H9 (cell line): ENCODE measurements around the gene MYOZ3. TPM values are rescaled to one million over a fixed set of nuclear protein-coding genes. Genes with fewer than 3 reads are reported as not detected.

Experiments
- DNase-seq: peaks from one replicate; pipeline ENCODE4 v3.0.0-alpha.2; 2017
- H2AFZ ChIP-seq: one replicate; pipeline ENCODE4 v1.6.1; 2013; ENCODE audit warnings: mild to moderate bottlenecking, low read length, control low read depth, moderate library complexity
- H2AK5ac ChIP-seq: 2 replicates; pipeline ENCODE4 v1.6.1; 2013; ENCODE audit warnings: low read length, control low read depth, mixed read lengths; ENCODE audit not compliant: insufficient read length
- H2BK120ac ChIP-seq: one replicate; pipeline ENCODE4 v1.6.1; 2013; ENCODE audit warnings: low read depth, mild to moderate bottlenecking, low read length, control low read depth, inconsistent platforms; ENCODE audit not compliant: poor library complexity, severe bottlenecking
- H2BK12ac ChIP-seq: 2 replicates; pipeline ENCODE4 v1.6.1; 2013; ENCODE audit warnings: low read length, control low read depth, mixed read lengths, low read depth; ENCODE audit not compliant: insufficient read length
- H2BK15ac ChIP-seq: 2 replicates; pipeline ENCODE4 v1.6.1; 2013; ENCODE audit warnings: low read depth, low read length, control low read depth
- H2BK20ac ChIP-seq: one replicate; pipeline ENCODE4 v1.6.1; 2013; ENCODE audit warnings: low read depth, mild to moderate bottlenecking, low read length, control low read depth, inconsistent platforms; ENCODE audit not compliant: poor library complexity, severe bottlenecking
- H2BK5ac ChIP-seq: 2 replicates; pipeline ENCODE4 v1.6.1; 2013; ENCODE audit warnings: low read length, control low read depth, mixed read lengths; ENCODE audit not compliant: insufficient read length
- H3K14ac ChIP-seq: 2 replicates; pipeline ENCODE4 v1.6.1; 2013; ENCODE audit warnings: low read length, control low read depth; ENCODE audit not compliant: insufficient read depth
- H3K18ac ChIP-seq: 2 replicates; pipeline ENCODE4 v1.6.1; 2013; ENCODE audit warnings: low read depth, mild to moderate bottlenecking, mixed read lengths, low read length, control low read depth; ENCODE audit not compliant: insufficient read length
- H3K23ac ChIP-seq: 2 replicates; pipeline ENCODE4 v1.6.1; 2013; ENCODE audit warnings: low read length, control low read depth, mixed read lengths, low read depth; ENCODE audit not compliant: insufficient read length
- H3K23me2 ChIP-seq: 2 replicates; pipeline ENCODE4 v1.6.1; 2013; ENCODE audit warnings: low read depth, mild to moderate bottlenecking, mixed read lengths, low read length, control low read depth; ENCODE audit not compliant: insufficient read length, poor library complexity, severe bottlenecking
- H3K27ac ChIP-seq: 2 replicates; pipeline ENCODE4 v1.5.1; 2013; ENCODE audit warnings: low read length, control low read depth, mixed read lengths, low read depth; ENCODE audit not compliant: insufficient read length
- H3K27me3 ChIP-seq: 2 replicates; pipeline ENCODE4 v1.6.1; 2013; ENCODE audit warnings: low read length, control low read depth, inconsistent platforms; ENCODE audit not compliant: insufficient read depth
- H3K4ac ChIP-seq: 2 replicates; pipeline ENCODE4 v1.6.1; 2013; ENCODE audit warnings: low read depth, mild to moderate bottlenecking, control low read depth, inconsistent platforms, low read length, moderate library complexity
- H3K4me1 ChIP-seq: 2 replicates; pipeline ENCODE4 v1.6.1; 2013; ENCODE audit warnings: low read length, control low read depth, inconsistent platforms; ENCODE audit not compliant: insufficient read depth
- H3K4me2 ChIP-seq: 2 replicates; pipeline ENCODE4 v1.6.1; 2013; ENCODE audit warnings: low read length, control low read depth, mixed read lengths; ENCODE audit not compliant: insufficient read length, insufficient read depth
- H3K56ac ChIP-seq: 2 replicates; pipeline ENCODE4 v1.6.1; 2013; ENCODE audit warnings: low read depth, mild to moderate bottlenecking, mixed read lengths, low read length, control low read depth; ENCODE audit not compliant: insufficient read length
- H3K79me1 ChIP-seq: 2 replicates; pipeline ENCODE4 v1.6.1; 2013; ENCODE audit warnings: low read depth, mild to moderate bottlenecking, moderate library complexity, low read length, control low read depth, inconsistent platforms; ENCODE audit not compliant: insufficient read depth, poor library complexity, severe bottlenecking
- H3K79me2 ChIP-seq: 2 replicates; pipeline ENCODE4 v1.6.1; 2013; ENCODE audit warnings: low read length, control low read depth, inconsistent platforms; ENCODE audit not compliant: insufficient read depth
- H3K9ac ChIP-seq: 2 replicates; pipeline ENCODE4 v1.6.1; 2013; ENCODE audit warnings: low read length, control low read depth, mixed read lengths; ENCODE audit not compliant: insufficient read length; ENCODE audit errors: extremely low read depth
- H3K9me3 ChIP-seq: one replicate; pipeline ENCODE4 v1.6.1; 2013; ENCODE audit warnings: low read depth, low read length, inconsistent platforms; ENCODE audit not compliant: control insufficient read depth
- H3T11ph ChIP-seq: one replicate; pipeline ENCODE4 v1.6.1; 2013; ENCODE audit warnings: mild to moderate bottlenecking, low read length, control low read depth, inconsistent platforms
- H4K20me1 ChIP-seq: one replicate; pipeline ENCODE4 v1.6.1; 2013; ENCODE audit not compliant: control insufficient read depth, insufficient read length, insufficient read depth
- H4K5ac ChIP-seq: 2 replicates; pipeline ENCODE4 v1.6.1; 2013; ENCODE audit warnings: low read depth, mild to moderate bottlenecking, mixed read lengths, low read length, control low read depth; ENCODE audit not compliant: insufficient read length
- H4K8ac ChIP-seq: replicated peaks from 2 replicates; pipeline ENCODE4 v1.6.1; 2013; ENCODE audit warnings: low read length, control low read depth, mixed read lengths, low read depth; ENCODE audit not compliant: insufficient read length
- H4K91ac ChIP-seq: 2 replicates; pipeline ENCODE4 v1.6.1; 2013; ENCODE audit warnings: low read depth, mild to moderate bottlenecking, moderate library complexity, mixed read lengths, low read length, control low read depth; ENCODE audit not compliant: insufficient read length
- H3K27ac Mint-ChIP-seq, 3 experiments: 2 replicates in 2 of 3; 3 replicates in 1 of 3; pipeline ENCODE4 v1.8.0; 2020 to 2021; ENCODE audit warnings: mixed read lengths in 3 of 3, mild to moderate bottlenecking in 1 of 3, moderate library complexity in 1 of 3
- H3K27me3 Mint-ChIP-seq: 2 replicates; pipeline ENCODE4 v1.8.0; 2021; ENCODE audit warnings: low read depth, mild to moderate bottlenecking, moderate library complexity, mixed read lengths
- H3K36me3 Mint-ChIP-seq, 3 experiments: 2 replicates in 2 of 3; 3 replicates in 1 of 3; pipeline ENCODE4 v1.8.0; 2020 to 2021; ENCODE audit warnings: low read depth in 3 of 3, mixed read lengths in 3 of 3; ENCODE audit not compliant: insufficient read depth in 1 of 3
- H3K4me1 Mint-ChIP-seq, 2 experiments: 2 replicates each; pipeline ENCODE4 v1.8.0; 2020; ENCODE audit warnings: mixed read lengths in 2 of 2
- H3K4me3 Mint-ChIP-seq, 2 experiments: 2 replicates in 1 of 2; 3 replicates in 1 of 2; pipeline ENCODE4 v1.8.0; 2020 to 2021; ENCODE audit warnings: mild to moderate bottlenecking in 2 of 2, mixed read lengths in 2 of 2, moderate library complexity in 1 of 2
- H3K9me3 Mint-ChIP-seq, 2 experiments: 2 replicates in 1 of 2; 3 replicates in 1 of 2; pipeline ENCODE4 v1.8.0; 2020; ENCODE audit warnings: mild to moderate bottlenecking in 2 of 2, mixed read lengths in 2 of 2, moderate library complexity in 1 of 2
- WGBS: extraction: QIAGEN DNeasy Blood & Tissue Kit; methylation state at CpG from one replicate; pipeline ENCODE4 v1.1.7; 2013; ENCODE audit warnings: missing lambda C conversion rate, low lambda C conversion rate, mixed read lengths; ENCODE audit not compliant: insufficient read length; ENCODE audit errors: extremely low coverage; 5-methylcytosine and 5-hydroxymethylcytosine counted together
- total RNA-seq: library from RNA; stranded (reverse); gene quantifications from 2 replicates; pipeline ENCODE4 v1.2.1, GENCODE V29; 2021
- TF ChIP-seq, protein P1 (sequence below): fragments of 200-600 bp; sonication (generic); conservative IDR thresholded peaks from 3 replicates; pipeline ENCODE4 v1.8.0; 2021; ENCODE audit warnings: antibody characterized with exemption, mild to moderate bottlenecking

The MYOZ3 gene
- total RNA-seq, 1 experiment from 2014 or later, result 18.1 TPM

DNA sequence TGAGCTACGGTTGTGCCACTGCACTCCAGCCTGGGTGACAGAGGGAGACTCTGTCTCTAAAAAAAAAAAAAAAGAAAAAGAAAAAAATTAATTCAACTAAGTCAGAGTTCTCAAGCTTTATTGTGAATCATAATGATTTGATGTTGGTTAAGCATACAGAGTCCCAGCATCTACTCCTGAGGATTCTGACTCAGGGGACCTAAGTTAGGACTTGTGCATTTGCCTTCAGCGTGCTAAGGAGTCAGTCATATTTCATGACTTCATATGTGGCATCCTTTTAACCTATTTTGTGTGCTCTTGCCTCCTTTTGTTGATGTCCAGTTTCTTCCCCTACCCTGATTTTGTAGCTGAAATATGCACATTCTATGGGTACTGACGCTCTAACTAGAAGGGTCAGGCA, 2.9 kb downstream of the MYOZ3 start:
- H3K18ac ChIP-seq, result no peak overlapping the region
- H3K9me3 Mint-ChIP-seq, result no peaks in the 10 kb centered on the region
- H3K27me3 Mint-ChIP-seq, result peaks cover 9% of the 10 kb centered on the region
- DNase-seq, result no peak
- no CpG with 5 or more reads among the region's 3 CpGs for WGBS
- no peak overlapping the region for H3K4me2 ChIP-seq
- TF ChIP-seq, protein P1, sequence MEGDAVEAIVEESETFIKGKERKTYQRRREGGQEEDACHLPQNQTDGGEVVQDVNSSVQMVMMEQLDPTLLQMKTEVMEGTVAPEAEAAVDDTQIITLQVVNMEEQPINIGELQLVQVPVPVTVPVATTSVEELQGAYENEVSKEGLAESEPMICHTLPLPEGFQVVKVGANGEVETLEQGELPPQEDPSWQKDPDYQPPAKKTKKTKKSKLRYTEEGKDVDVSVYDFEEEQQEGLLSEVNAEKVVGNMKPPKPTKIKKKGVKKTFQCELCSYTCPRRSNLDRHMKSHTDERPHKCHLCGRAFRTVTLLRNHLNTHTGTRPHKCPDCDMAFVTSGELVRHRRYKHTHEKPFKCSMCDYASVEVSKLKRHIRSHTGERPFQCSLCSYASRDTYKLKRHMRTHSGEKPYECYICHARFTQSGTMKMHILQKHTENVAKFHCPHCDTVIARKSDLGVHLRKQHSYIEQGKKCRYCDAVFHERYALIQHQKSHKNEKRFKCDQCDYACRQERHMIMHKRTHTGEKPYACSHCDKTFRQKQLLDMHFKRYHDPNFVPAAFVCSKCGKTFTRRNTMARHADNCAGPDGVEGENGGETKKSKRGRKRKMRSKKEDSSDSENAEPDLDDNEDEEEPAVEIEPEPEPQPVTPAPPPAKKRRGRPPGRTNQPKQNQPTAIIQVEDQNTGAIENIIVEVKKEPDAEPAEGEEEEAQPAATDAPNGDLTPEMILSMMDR, result no peak
- no peak overlapping the region for H3K23ac ChIP-seq
- peaks cover 17 to 26% of the 10 kb centered on the region in 2 experiments for H3K4me1 Mint-ChIP-seq
- H3K23me2 ChIP-seq, result no peaks in the 10 kb centered on the region
- H3K27ac Mint-ChIP-seq, result no peak overlapping the region
- no peak overlapping the region for H2BK5ac ChIP-seq
- no peak overlapping the region for H3K14ac ChIP-seq
- H3K9ac ChIP-seq, result no peak overlapping the region
- no peaks in the 10 kb centered on the region for H3K4me1 ChIP-seq
- H3K27ac ChIP-seq, result no peak overlapping the region
- H4K5ac ChIP-seq, result no peak overlapping the region
- H2AFZ ChIP-seq, result no peak overlapping the region
- no peak overlapping the region for H3K4me3 Mint-ChIP-seq
- H4K8ac ChIP-seq, result no peak overlapping the region
- H4K20me1 ChIP-seq, result no peaks in the 10 kb centered on the region
- no peak overlapping the region for H4K91ac ChIP-seq
- no peak overlapping the region for H3T11ph ChIP-seq
- no peak overlapping the region for H2BK15ac ChIP-seq
- no peaks in the 10 kb centered on the region for H3K36me3 Mint-ChIP-seq
- H3K79me1 ChIP-seq, result no peaks in the 10 kb centered on the region
- H2BK20ac ChIP-seq, result no peak overlapping the region
- no peak overlapping the region for H3K56ac ChIP-seq
- H3K27me3 ChIP-seq, result no peaks in the 10 kb centered on the region
- no peak overlapping the region for H2BK120ac ChIP-seq
- no peak overlapping the region for H3K4ac ChIP-seq
- no peaks in the 10 kb centered on the region for H3K9me3 ChIP-seq
- H2BK12ac ChIP-seq, result no peak overlapping the region
- no peaks in the 10 kb centered on the region for H3K79me2 ChIP-seq
- H2AK5ac ChIP-seq, result no peak overlapping the region
